ENCODE measurements around the gene ZNRD2. TPM values are rescaled to one million over a fixed set of nuclear protein-coding genes. Genes with fewer than 3 reads are reported as not detected.
A peak's percentile ranks its signal among the peaks of the same experiment; 100 is the strongest.

The ZNRD2 gene
- polyA plus RNA-seq, 3 donors, result 48.5 to 65.1 (median 56.2) TPM

DNA sequence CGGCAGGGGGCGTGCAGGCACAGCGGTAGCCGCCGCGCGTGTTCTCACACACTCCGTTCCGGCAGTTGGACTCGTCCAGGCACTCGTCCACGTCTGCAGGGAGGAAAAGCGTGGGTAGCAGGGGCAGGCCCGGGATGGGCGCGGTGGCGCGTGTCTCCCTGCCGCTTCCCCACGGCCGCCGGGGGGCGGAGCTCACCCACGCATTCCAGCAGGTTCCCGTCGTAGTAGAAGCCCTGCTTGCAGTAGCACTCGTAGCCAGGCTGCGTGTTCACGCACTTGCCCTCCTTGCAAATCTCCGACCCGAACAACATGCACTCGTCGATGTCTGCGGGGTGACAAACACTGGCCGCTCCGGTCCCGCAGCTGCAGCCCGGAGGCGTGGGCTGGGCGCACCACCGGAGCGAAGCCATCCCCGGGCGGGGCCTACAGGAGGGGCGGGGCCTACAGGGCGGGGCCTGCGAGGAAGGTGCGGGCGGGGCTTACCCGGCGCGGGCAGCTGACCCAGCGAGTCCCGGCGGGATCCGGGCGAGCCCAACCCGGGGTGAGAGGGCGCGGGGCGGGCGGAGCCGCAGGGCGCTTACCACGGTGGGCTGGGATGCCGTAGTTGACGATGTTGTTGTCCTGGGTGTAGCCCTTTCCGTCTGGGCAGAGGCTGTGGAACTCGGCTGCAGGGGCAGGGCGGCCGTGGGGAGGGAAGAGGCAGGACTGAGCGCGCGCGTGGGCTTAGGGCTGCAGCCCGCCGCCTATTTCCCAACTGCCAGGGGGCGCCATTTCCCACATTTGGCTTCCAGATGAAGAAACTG, 29.8 kb upstream of the ZNRD2 start:
- peaks cover 5 to 8% (median 5%) of the 10 kb centered on the region in 3 donors for H3K27me3 Mint-ChIP-seq (ENCODE audit: low read depth in 3 of 3)
- no peaks in the 10 kb centered on the region for H3K9me3 Mint-ChIP-seq
- intact Hi-C loops (cut with micrococcal nuclease), result loop anchor here (1.0 to 10.0 kb wide), 4 partner anchors 34 to 74 kb away; partner anchors contain the start of genes MAP3K11 (in 2 of the 2) and PCNX3 (in 1 of the 2)
- no peaks in the 10 kb centered on the region for H3K9me3 ChIP-seq (replicated peaks in 1 of 2; ENCODE audit: control insufficient read depth in 1 of 2, insufficient read depth in 1 of 2, low read length in 2 of 2)
- peak overlapping the region; percentile 90 for H2AFZ ChIP-seq (ENCODE audit: insufficient read depth, low read depth, low read length, poor library complexity, severe bottlenecking)
- peak overlapping the region; percentile 82 to 86 for H3K4me3 Mint-ChIP-seq
- peaks cover 13% of the 10 kb centered on the region for H3K4me1 Mint-ChIP-seq
- H3K36me3 ChIP-seq (replicated peaks in 1 of 2; ENCODE audit: control insufficient read depth in 1 of 2, insufficient read depth in 2 of 2, low read length in 2 of 2), result peaks cover 29 to 32% of the 10 kb centered on the region in 2 donors
- under 1% methylated on average over 78 of the region's 78 CpGs for WGBS (ENCODE audit: insufficient coverage)
- peaks cover 11 to 27% of the 10 kb centered on the region in 2 donors for H3K4me1 ChIP-seq (ENCODE audit: control insufficient read depth in 1 of 2, insufficient read depth in 2 of 2, low read length in 2 of 2)
- H3K4me2 ChIP-seq (replicated peaks; ENCODE audit: extremely low read depth, low read length, poor library complexity, severe bottlenecking), result peak overlapping the region; percentile 99
- H3K27ac Mint-ChIP-seq, result peak overlapping the region; percentile 21 to 88 (median 85)
- H3K79me2 ChIP-seq (ENCODE audit: insufficient read depth, low read length), result no peaks in the 10 kb centered on the region
- peak overlapping the region; percentile 20 to 49 for H3K27ac ChIP-seq (ENCODE audit: low read depth in 1 of 2, low read length in 2 of 2)
- peaks cover 19 to 34% of the 10 kb centered on the region in 2 donors for H3K36me3 Mint-ChIP-seq
- H3K4me3 ChIP-seq (replicated peaks in 1 of 3; ENCODE audit: low read depth in 2 of 3, low read length in 3 of 3), result peak overlapping the region; percentile 48 to 90 (median 51)
- peak; percentile 85 to 86 (median 85) for DNase-seq
- H3K27me3 ChIP-seq (ENCODE audit: control insufficient read depth in 2 of 2, insufficient read depth in 2 of 2, low read length in 2 of 2), result no peaks in the 10 kb centered on the region
- H4K20me1 ChIP-seq (ENCODE audit: insufficient read depth, low read length), result peaks cover 6% of the 10 kb centered on the region
- peak overlapping the region; percentile 54 for H3K9ac ChIP-seq (ENCODE audit: insufficient read depth, low read length, poor library complexity, severe bottlenecking)
- TF ChIP-seq, protein P1, sequence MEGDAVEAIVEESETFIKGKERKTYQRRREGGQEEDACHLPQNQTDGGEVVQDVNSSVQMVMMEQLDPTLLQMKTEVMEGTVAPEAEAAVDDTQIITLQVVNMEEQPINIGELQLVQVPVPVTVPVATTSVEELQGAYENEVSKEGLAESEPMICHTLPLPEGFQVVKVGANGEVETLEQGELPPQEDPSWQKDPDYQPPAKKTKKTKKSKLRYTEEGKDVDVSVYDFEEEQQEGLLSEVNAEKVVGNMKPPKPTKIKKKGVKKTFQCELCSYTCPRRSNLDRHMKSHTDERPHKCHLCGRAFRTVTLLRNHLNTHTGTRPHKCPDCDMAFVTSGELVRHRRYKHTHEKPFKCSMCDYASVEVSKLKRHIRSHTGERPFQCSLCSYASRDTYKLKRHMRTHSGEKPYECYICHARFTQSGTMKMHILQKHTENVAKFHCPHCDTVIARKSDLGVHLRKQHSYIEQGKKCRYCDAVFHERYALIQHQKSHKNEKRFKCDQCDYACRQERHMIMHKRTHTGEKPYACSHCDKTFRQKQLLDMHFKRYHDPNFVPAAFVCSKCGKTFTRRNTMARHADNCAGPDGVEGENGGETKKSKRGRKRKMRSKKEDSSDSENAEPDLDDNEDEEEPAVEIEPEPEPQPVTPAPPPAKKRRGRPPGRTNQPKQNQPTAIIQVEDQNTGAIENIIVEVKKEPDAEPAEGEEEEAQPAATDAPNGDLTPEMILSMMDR (IDR thresholded peaks at IDR 0.05), result peak; percentile 80

DNA sequence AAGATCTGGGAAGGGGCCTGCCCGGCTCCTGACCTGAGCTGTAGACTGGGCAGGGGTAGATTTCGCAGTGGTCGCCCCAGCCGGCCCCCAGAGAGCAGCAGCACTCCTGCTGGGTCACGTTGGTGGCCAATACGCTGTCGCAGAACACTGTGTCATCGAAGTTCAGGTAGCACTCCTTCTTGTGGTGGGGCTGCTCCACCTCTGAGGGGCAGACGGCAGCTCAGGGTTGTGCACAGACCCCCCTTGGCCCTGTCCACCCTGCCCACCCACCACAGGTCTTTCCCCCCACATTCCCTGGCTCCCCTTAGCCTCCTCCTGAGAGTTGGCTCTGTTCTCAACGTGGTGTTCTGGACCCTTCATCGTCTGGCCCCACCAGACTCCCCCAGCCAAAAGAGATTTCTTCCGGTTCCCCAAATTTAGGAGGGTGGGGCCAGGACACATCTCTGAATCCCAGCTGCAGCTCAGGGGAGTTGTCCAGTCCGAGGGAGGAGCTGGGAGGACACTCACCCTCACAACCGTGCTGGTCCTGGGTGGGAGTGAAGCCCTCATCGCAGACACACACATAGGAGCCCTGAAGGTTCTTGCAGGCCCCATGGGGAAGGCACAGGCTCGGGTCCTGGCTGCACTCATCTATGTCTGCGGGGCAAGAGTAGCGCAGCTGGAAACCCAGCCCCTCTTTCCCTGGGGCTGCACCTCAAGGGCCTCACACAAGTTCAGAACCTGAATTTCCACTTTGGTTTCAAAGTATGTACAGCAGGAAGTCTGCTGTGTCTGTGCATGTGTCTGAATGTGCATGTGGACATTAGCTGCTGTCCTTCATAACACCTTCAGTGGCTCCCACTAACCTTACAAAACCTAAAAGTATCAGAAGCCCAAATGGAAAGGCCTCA, 28.9 kb upstream of the ZNRD2 start:
- peaks cover 20% of the 10 kb centered on the region for H3K4me1 Mint-ChIP-seq
- Histone ChIP-seq H3K27me3 (ENCODE audit: control insufficient read depth in 2 of 2, insufficient read depth in 2 of 2, low read length in 2 of 2) (no peaks in the 10 kb centered on the region), H3K9ac (ENCODE audit: insufficient read depth, low read length, poor library complexity, severe bottlenecking) (peak overlapping the region; percentile 54), H2AFZ (ENCODE audit: insufficient read depth, low read depth, low read length, poor library complexity, severe bottlenecking) (peak overlapping the region; percentile 90), H3K4me1 (ENCODE audit: control insufficient read depth in 1 of 2, insufficient read depth in 2 of 2, low read length in 2 of 2) (peaks cover 16 to 34% of the 10 kb centered on the region in 2 donors), H4K20me1 (ENCODE audit: insufficient read depth, low read length) (peaks cover 5% of the 10 kb centered on the region), H3K27ac (ENCODE audit: low read depth in 1 of 2, low read length in 2 of 2) (peak overlapping the region; percentile 20 to 49), H3K9me3 (replicated peaks in 1 of 2; ENCODE audit: control insufficient read depth in 1 of 2, insufficient read depth in 1 of 2, low read length in 2 of 2) (no peaks in the 10 kb centered on the region), H3K79me2 (ENCODE audit: insufficient read depth, low read length) (no peaks in the 10 kb centered on the region), H3K4me2 (replicated peaks; ENCODE audit: extremely low read depth, low read length, poor library complexity, severe bottlenecking) (peak overlapping the region; percentile 99), H3K36me3 (replicated peaks in 1 of 2; ENCODE audit: control insufficient read depth in 1 of 2, insufficient read depth in 2 of 2, low read length in 2 of 2) (peaks cover 22 to 24% of the 10 kb centered on the region in 2 donors), H3K4me3 (replicated peaks in 1 of 3; ENCODE audit: low read depth in 2 of 3, low read length in 3 of 3) (peak overlapping the region; percentile 48 to 90 (median 51))
- TF ChIP-seq, protein P1 (IDR thresholded peaks at IDR 0.05), result peak; percentile 7
- no peaks in the 10 kb centered on the region for H3K9me3 Mint-ChIP-seq
- H3K27ac Mint-ChIP-seq, result peak overlapping the region; percentile 72 to 88 (median 85)
- intact Hi-C loops (cut with micrococcal nuclease), result loop anchor here (2.0 to 10.0 kb wide), 3 partner anchors 33 to 73 kb away; partner anchors contain the start of genes MAP3K11 (in 2 of the 2) and PCNX3 (in 1 of the 2)
- peaks cover 11 to 26% of the 10 kb centered on the region in 2 donors for H3K36me3 Mint-ChIP-seq
- no peak for DNase-seq
- peaks cover 9 to 12% (median 11%) of the 10 kb centered on the region in 3 donors for H3K27me3 Mint-ChIP-seq (ENCODE audit: low read depth in 3 of 3)
- H3K4me3 Mint-ChIP-seq, result peak overlapping the region; percentile 82 to 86
- 33% methylated on average over 14 of the region's 18 CpGs for WGBS (ENCODE audit: insufficient coverage)
